Fibroblast of skin of left quadriceps (primary cell): ENCODE results near the gene NADSYN1.

Experiments used
- DNase-seq, 2 experiments: peaks; one replicate each; pipeline ENCODE4 v3.0.0-alpha.2; 2013; ENCODE audit warnings: low read depth in 2 of 2

Gene NADSYN1

GRCh38 chr11:71451596-71452198 is 1.3 kb upstream of the NADSYN1 start:
- no peak for DNase-seq

DNA sequence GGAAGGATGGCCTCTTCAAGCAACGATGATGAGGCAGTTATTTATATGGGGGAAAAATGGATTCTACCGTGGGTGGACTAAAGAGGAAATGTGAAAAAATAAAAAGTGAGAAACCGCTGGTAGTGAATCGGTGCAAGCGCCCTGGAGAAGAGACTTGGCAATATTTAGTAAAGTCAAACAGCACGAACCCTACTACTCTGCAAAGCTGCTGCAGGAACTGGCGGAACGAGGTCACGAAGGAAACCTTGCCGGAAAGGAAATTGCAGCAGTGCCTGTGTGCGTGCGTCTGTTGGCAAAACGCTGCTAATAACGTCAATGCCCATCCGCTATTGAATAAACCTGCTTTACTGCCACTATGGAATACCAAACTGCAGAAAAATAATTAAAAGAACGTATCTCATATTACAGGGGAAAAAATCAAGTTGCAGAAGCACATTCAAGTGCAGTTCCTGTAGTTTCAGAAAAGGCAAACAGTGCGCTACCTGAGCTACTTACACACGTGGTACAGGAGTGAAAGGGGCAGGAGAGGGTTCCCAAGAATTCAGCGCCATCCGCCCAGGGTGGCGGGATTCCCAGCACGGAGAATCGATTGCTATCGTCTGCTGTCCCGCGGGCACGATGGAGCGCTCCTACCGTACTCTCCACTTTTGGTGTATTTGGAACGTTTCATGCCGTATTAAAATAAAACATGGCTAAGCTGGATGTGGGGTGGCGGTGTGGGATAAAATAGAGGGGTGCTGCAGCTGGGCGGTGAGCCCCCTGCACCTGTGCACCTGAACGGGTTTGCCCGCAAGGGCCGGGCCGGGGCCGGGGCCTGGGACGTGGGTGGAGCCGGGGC is 585 bp upstream of the NADSYN1 start:
- DNase-seq: no peak

DNA sequence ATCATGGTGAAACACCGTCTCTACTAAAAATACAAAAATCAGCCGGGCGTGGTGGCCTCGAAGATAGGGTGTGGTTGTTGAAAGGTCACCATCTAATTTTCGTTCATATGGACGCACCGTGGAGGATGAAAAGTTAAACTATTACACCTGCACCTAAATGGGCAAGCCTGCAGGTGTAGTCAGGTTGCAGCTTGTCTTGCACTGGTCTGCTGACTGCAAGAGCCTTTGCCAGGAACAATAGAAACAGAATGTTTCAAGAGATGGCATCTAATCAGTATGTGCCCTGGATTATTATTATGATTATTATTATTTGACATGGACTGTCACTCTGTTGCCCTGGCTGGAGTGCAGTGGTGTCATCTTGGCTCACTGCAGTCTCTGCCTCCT is 908 bp downstream of the NADSYN1 start:
- DNase-seq: no peak

GRCh38 chr11:71454470-71455113 is 1.6 kb downstream of the NADSYN1 start:
- DNase-seq: no peak

DNA sequence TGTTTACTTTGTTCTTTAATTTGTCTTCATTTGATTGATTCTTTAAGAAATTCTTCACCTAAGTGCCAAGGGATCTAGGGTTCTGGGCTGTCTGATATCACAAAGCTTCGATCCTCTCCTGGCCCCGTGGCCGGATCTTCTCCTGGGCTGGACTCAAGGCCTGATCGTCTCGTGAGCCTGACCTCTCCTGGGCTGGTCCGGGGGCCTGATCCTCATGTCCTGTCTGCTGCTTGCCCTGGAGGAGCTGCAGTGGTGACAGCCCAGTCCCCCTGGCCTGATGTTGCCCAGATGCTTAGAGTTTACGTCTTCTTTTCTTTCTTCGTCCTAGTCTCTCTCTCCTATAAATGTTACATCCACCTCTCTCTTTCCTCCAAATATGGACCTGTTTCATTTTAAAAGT is 3.3 kb downstream of the NADSYN1 start:
- no peak for DNase-seq

- DNase-seq: no peak
Measured at GRCh38 chr11:71456831-71457230, 3.8 kb downstream of the NADSYN1 start.

DNA sequence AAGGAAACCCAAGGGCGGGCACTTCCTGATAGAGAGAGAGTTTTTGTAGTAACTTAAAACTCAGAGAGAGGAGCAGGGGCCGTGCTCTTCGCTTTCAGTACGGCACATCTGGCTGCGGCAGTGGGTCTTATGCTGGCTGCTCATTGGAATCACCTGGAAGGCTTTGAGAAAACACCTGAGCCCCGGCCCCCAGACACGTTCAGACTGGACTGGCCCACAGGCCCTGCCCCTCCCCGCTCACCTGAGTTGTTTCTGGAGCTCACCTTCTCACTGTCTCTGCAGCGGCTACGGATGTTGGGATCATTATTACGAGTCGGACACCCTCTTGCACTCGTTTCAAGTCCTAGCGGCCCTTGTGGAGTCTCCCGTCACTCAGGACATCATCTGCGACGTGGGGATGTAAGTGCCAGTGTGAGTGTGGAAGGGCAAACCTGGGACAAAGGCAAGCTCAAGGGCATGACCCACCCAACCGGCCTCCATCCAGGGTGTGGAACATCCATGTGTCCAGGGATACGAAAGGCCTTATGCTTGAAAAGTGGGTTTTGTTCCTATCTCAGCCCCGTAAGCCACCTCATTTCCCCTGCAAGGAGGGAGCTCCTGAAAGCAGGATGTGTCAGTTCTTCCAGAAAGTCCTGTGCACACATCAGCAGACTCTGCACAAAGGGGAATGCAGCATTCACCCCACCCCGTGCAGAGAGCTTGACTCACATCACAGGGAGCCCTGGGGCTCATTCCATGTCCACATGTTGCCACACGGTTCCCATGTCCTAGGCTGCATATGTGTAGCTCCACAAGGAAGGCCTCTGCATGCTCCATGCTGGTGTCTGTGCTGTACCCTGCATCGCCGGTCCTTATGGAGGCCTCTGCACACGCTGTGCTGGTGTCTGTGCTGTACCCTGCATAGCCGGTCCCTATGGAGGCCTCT is 5.4 kb downstream of the NADSYN1 start:
- no peak for DNase-seq

DNA sequence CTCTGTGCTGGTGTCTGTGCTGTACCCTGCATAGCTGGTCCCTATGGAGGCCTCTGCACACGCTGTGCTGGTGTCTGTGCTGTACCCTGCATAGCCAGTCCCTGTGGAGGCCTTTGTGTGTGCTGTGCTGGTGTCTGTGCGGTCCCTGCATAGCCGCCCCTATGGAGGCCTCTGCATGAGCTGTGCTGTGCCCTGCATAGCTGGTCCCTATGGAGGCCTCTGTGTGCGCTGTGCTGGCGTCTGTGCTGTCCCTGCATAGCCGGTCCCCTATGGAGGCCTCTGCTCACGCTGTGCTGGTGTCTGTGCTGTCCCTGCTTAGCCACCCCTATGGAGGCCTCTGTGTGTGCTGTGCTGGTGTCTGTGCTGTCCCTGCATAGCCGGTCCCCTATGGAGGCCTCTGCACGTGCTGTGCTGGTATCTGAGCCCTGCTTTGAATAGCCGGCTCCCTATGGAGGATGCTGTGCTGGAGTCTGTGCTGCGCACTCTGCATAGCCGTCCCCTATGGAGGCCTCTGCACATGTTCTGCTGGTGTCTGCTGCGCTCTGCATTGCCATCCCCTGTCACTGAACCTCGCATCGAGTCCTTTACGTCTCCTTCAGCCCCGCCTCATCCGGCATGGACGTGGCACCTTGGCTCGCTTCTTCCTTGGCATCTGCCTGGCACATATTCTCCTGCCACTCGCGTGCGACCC is 6.2 kb downstream of the NADSYN1 start:
- DNase-seq: no peak

DNA sequence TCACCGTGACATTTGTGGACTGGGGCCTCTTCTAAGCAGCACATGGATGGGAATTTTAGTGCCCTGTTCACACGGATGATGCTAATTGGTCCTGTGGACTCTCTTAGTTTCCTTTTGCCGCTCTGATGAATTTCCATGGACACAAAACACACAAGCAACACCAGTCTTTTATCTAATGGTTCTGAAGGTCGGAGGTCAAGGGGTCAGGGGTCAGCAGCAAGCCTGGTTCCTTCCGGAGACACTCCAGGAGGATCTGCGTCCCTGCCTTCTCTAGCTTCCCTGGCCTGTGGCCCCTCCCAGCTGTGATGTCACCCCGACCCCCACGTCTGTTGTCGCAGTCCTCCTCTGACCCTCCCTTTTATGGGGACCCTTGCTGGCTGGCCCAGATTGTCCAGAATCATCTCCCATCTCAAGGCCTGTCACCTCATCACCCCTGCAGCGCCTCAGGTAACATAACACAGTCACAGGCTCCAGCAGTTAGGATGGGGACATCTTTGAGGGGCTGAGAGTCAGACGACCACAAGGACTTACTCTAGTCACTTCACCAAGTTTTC is 6.8 kb downstream of the NADSYN1 start:
- DNase-seq: no peak

- DNase-seq: no peak
Measured at GRCh38 chr11:71461696-71462095, 8.7 kb downstream of the NADSYN1 start.

- DNase-seq: no peak
Measured at GRCh38 chr11:71462726-71463125, 9.7 kb downstream of the NADSYN1 start.

DNA sequence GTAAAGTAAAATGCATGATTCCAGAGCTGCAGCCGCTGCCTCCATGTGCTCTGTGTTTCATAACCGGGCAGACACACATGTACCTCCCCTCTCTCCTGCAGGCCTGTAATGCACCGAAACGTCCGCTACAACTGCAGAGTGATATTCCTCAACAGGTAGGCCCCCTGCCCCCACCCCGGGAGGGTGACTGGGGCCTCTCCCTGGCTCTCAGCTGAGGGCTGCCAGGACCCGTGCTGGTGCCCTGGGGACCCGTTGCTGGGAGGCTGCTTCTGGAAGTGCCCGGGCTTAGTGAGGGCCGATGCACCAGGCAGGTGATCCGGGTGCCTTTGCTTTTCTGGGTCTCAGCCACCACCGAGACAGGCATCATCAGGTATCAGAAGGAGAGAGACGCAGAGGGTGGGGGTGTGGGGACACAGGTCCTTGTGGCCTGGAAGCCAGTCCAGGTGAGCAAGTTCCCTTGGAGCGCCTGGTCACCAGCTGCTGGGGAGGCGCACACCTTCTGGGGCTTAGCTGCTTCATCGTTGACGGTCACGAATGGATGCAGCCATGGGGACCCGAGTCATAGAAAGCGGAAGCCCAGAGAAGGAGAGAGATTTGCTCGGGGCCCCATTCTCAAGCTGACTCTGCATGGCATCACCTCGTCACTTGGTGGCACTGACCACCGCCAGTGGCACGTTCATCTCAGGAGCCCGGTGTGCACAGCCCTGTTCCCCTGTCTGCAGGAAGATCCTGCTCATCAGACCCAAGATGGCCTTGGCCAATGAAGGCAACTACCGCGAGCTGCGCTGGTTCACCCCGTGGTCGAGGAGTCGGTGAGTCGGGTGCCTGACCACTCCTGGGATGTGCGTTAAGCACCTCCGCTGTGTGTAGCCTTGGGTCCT is 10.6 kb downstream of the NADSYN1 start:
- no peak for DNase-seq

DNA sequence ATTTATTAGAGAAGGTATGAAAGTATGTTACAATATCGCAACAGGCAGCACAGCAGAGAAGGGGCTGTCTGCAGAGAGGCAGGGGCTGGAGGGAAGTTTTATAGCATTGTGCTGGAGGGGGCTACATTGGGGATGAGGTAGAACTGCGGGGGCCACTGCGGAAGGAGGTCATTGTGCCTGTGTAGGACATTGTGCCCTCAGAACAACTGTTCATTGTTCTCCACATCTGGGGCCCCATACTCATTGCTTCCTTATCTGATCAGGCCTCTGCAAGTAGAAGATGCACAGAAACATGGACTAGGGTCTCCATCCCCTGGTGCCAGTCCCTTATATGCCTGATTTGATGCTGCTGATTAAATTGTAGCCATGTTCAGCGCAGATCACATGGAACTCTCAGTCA is 12.1 kb downstream of the NADSYN1 start:
- DNase-seq: no peak

GRCh38 chr11:71466358-71466757 is 13.4 kb downstream of the NADSYN1 start:
- DNase-seq: no peak

- no peak for DNase-seq
Measured at GRCh38 chr11:71467164-71467563, 14.2 kb downstream of the NADSYN1 start.

DNA sequence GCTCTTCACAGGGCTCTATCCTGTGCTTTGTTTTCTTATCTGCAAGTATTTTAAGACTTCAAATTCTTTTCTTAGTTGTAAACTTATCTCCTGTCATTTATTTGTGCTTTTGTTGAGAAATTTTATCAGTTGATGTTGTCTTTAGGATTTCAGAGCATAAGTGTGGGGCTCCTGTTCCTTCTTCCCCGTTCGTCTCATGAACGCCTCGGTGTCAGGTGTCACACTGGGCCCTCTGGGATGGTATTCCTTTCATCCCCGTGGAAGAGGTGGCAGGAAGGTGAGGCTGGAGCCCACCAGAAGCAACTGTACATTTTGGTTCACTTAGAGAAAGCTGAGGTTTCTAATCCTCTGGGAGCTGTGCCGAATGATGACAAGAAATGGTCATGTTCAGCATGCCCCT is 17.9 kb downstream of the NADSYN1 start:
- DNase-seq: no peak

- DNase-seq: no peak
Measured at GRCh38 chr11:71472357-71472885, 19.4 kb downstream of the NADSYN1 start.

- no peak for DNase-seq
Measured at GRCh38 chr11:71472941-71473792, 20.2 kb downstream of the NADSYN1 start.

DNA sequence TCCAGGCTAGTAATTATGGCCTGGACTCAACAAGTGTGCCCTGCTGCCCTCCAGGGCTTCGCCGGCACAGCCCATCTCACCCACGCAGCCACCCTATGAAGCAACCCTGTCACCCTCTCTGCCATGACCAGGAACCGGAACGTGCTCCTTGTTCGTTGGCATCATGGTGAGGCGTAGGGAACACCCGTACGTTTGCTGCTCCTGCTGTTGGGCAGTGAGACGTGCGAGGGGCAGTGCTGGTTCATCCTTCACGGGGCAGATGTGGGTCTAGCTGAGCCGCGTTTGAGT is 20.7 kb downstream of the NADSYN1 start:
- DNase-seq: no peak
